ENCODE results near the gene ZPBP2. TPM values are rescaled to one million over a fixed set of nuclear protein-coding genes. Genes with fewer than 3 reads are reported as not detected.
"Not testable (repeated sequence)": the region's sequence is repeated elsewhere in the genome, so short reads cannot be mapped to it uniquely, and the experiment has no call there.

The ZPBP2 gene
- total RNA-seq, 4 donors from 2014 or later, result not detected

- DNase-seq, result no peak
These were observed 15.8 kb upstream of the ZPBP2 start for GRCh38 chr17:39852239-39852638.

GRCh38 chr17:39854909-39855308 lies 13.1 kb upstream of the ZPBP2 start:
- Histone ChIP-seq H3K9me3 (no peaks in the 10 kb centered on the region), H3K4me1 (no peaks in the 10 kb centered on the region), H3K36me3 (no peaks in the 10 kb centered on the region), H3K27ac (no peak overlapping the region), H3K27me3 (peaks cover 0 to 37% (median 0%) of the 10 kb centered on the region in 4 donors), H3K4me3 (no peak overlapping the region)
- 65 to 74% methylated on average over 2 of the region's 2 CpGs for WGBS, 2 donors
- DNase-seq, result no peak
- no peak for TF ChIP-seq CTCF (IDR thresholded peaks at IDR 0.05)
- no peak for TF ChIP-seq POLR2A (IDR thresholded peaks at IDR 0.05)
- intact Hi-C loops (cut with DNase I), result no loop called here

More at GRCh38 chr17:39852239-39852638, 15.8 kb upstream of the ZPBP2 start:
- peaks cover 0 to 37% (median 0%) of the 10 kb centered on the region in 4 donors for H3K27me3 ChIP-seq
- no peaks in the 10 kb centered on the region for H3K36me3 ChIP-seq
- no peak for TF ChIP-seq POLR2A (IDR thresholded peaks at IDR 0.05)
- no peak for TF ChIP-seq CTCF (IDR thresholded peaks at IDR 0.05)
- H3K4me3 ChIP-seq, result no peak overlapping the region
- WGBS, 2 donors, result 37 to 42% methylated on average over 3 of the region's 3 CpGs
- H3K4me1 ChIP-seq, result no peaks in the 10 kb centered on the region
- intact Hi-C loops (cut with DNase I), result no loop called here
- H3K27ac ChIP-seq, result no peak overlapping the region
- H3K9me3 ChIP-seq, result no peaks in the 10 kb centered on the region

- H3K36me3 ChIP-seq; H3K4me1 ChIP-seq; H3K27ac ChIP-seq; H3K9me3 ChIP-seq; DNase-seq; intact Hi-C loops (cut with DNase I); H3K4me3 ChIP-seq: not testable (repeated sequence)
- peaks cover 0 to 48% (median 0%) of the 10 kb centered on the region in 4 donors for H3K27me3 ChIP-seq
- 84 to 88% methylated on average over 8 to 9 of the region's 9 CpGs for WGBS, 2 donors
These were observed 11.9 kb upstream of the ZPBP2 start for GRCh38 chr17:39855911-39856649.

GRCh38 chr17:39861235-39861634 lies 6.8 kb upstream of the ZPBP2 start:
- Histone ChIP-seq H3K27me3 (peaks cover 7 to 79% (median 13%) of the 10 kb centered on the region in 4 donors), H3K4me1 (peaks cover 0 to 12% (median 6%) of the 10 kb centered on the region in 3 donors), H3K9me3 (no peaks in the 10 kb centered on the region), H3K36me3 (no peaks in the 10 kb centered on the region), H3K27ac (peak overlapping the region in 1 of 4 donors; percentile 13), H3K4me3 (peak overlapping the region in 1 of 4 donors; percentile 6)
- DNase-seq, result no peak
- WGBS, 2 donors, result 75 to 83% methylated on average over 5 of the region's 5 CpGs
- TF ChIP-seq CTCF (IDR thresholded peaks at IDR 0.05), result no peak
- no peak for TF ChIP-seq POLR2A (IDR thresholded peaks at IDR 0.05)
- intact Hi-C loops (cut with DNase I), result loop anchor here (10.0 kb wide), 1 partner anchor 96 kb away; no protein-coding TSS in a partner anchor

- intact Hi-C loops (cut with DNase I), result loop anchor here (10.0 kb wide), 1 partner anchor 99 kb away; no protein-coding TSS in a partner anchor
- H3K36me3 ChIP-seq, result no peaks in the 10 kb centered on the region
- no peak for DNase-seq
- peak overlapping the region in 3 of 4 donors; percentile 30 to 59 (median 40) for H3K4me3 ChIP-seq
- H3K27me3 ChIP-seq, result peaks cover 7 to 99% (median 15%) of the 10 kb centered on the region in 4 donors
- H3K27ac ChIP-seq, result peak overlapping the region in 3 of 4 donors; percentile 24 to 63 (median 41)
- TF ChIP-seq POLR2A (IDR thresholded peaks at IDR 0.05) (no peak), CTCF (IDR thresholded peaks at IDR 0.05) (no peak)
- WGBS, 2 donors, result 55 to 62% methylated on average over 7 of the region's 7 CpGs
- no peaks in the 10 kb centered on the region for H3K9me3 ChIP-seq
- peaks cover 0 to 19% (median 6%) of the 10 kb centered on the region in 3 donors for H3K4me1 ChIP-seq
These were observed 4.6 kb upstream of the ZPBP2 start for GRCh38 chr17:39863244-39863917.
